PC-3 (cell line): ENCODE results near the gene SPINDOC.

Source experiments
- EZH2 ChIP-seq: fragments of 300-600 bp; sonication (generic); IDR thresholded peaks from one replicate; pipeline ENCODE4 v1.6.1; 2017; ENCODE audit warnings: antibody characterized with exemption, mild to moderate bottlenecking, low read length; ENCODE audit not compliant: unreplicated experiment
- TF ChIP-seq, protein P1 (sequence below): fragments of 300-600 bp; sonication (generic); conservative IDR thresholded peaks from 2 replicates; pipeline ENCODE4 v1.5.1; 2017; ENCODE audit warnings: antibody characterized with exemption, low read depth, mild to moderate bottlenecking, low read length

DNA sequence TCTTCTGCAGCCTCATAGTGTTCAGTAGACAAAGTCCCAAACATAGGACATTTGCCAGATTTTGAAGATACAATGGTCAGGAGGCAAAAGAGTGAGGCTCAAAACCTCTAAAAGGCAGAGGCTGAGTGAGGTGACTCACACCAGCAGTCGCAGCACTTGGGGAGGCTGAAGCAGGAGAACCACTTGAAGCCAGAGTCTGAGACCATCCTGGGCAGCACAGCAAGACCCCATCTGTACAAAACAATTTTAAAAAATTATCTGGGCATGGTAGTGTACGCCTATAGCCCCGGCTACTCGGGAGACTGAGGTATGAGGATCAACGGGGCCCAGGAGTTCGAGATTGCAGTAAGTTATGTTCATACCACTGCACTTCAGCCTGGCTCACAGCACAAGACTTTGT is 30.5 kb upstream of the SPINDOC start:
- TF ChIP-seq, protein P1, sequence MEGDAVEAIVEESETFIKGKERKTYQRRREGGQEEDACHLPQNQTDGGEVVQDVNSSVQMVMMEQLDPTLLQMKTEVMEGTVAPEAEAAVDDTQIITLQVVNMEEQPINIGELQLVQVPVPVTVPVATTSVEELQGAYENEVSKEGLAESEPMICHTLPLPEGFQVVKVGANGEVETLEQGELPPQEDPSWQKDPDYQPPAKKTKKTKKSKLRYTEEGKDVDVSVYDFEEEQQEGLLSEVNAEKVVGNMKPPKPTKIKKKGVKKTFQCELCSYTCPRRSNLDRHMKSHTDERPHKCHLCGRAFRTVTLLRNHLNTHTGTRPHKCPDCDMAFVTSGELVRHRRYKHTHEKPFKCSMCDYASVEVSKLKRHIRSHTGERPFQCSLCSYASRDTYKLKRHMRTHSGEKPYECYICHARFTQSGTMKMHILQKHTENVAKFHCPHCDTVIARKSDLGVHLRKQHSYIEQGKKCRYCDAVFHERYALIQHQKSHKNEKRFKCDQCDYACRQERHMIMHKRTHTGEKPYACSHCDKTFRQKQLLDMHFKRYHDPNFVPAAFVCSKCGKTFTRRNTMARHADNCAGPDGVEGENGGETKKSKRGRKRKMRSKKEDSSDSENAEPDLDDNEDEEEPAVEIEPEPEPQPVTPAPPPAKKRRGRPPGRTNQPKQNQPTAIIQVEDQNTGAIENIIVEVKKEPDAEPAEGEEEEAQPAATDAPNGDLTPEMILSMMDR = no peak
- TF ChIP-seq EZH2 = no peak
